ENCODE results near the gene MEGF11. TPM values are rescaled to one million over a fixed set of nuclear protein-coding genes. Genes with fewer than 3 reads are reported as not detected.

Gene MEGF11
- total RNA-seq, 6 experiments from 2014 or later, result not detected

- TF ChIP-seq POLR2A (IDR thresholded peaks at IDR 0.05) (no peak), CTCF (IDR thresholded peaks at IDR 0.05) (no peak)
- Histone ChIP-seq H3K4me3 (no peak overlapping the region), H3K36me3 (no peaks in the 10 kb centered on the region), H3K27ac (no peak overlapping the region), H3K27me3 (no peaks in the 10 kb centered on the region), H3K4me1 (no peaks in the 10 kb centered on the region), H3K9me3 (no peaks in the 10 kb centered on the region)
- 79% methylated on average over 4 of the region's 11 CpGs for WGBS (ENCODE audit: insufficient coverage, low coverage, low lambda C conversion rate, missing lambda C conversion rate)
- ATAC-seq (no peak), DNase-seq (no peak)
- intact Hi-C loops (cut with DNase I), result no loop called here
These were observed 111.3 kb downstream of the MEGF11 start for GRCh38 chr15:66142285-66142684.

DNA sequence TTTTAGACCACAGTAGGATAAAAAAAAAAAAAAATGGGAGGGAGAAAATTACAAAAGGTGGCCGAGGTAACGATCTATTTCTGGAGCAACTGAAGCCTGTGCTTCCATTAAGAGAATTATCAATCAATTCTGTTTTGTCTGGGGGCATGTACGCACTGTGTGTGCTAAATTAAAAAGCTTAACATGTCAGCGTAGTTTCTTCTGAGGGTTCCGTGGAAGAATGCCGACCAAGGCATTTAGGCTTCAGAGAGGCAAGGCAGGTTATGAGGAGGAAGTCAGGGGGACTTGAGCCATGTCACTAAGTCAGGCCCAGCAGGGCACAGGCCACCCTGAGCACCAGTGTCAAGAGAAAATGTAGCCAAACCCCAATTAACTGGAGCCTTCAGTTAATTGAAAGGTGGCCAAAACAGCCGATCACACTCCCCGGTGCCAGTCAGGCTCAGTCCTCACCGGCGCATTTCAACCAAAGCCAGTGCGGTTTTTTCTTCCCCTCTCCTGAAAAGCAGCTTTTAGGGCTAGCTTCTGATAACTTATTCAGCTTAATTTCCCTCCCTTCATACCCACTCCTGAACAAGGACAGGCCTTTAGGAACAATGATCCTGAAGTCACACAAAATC, 113.9 kb downstream of the MEGF11 start:
- H3K9me3 ChIP-seq, result no peaks in the 10 kb centered on the region
- H3K27ac ChIP-seq, result no peak overlapping the region
- TF ChIP-seq POLR2A (IDR thresholded peaks at IDR 0.05) (no peak), CTCF (IDR thresholded peaks at IDR 0.05) (no peak)
- ATAC-seq (no peak), DNase-seq (no peak)
- H3K4me1 ChIP-seq, result no peaks in the 10 kb centered on the region
- WGBS (ENCODE audit: insufficient coverage, low coverage, low lambda C conversion rate, missing lambda C conversion rate), result 85% methylated on average over 8 of the region's 11 CpGs
- H3K27me3 ChIP-seq, result no peaks in the 10 kb centered on the region
- intact Hi-C loops (cut with DNase I), result no loop called here
- H3K4me3 ChIP-seq, result no peak overlapping the region
- no peaks in the 10 kb centered on the region for H3K36me3 ChIP-seq

DNA sequence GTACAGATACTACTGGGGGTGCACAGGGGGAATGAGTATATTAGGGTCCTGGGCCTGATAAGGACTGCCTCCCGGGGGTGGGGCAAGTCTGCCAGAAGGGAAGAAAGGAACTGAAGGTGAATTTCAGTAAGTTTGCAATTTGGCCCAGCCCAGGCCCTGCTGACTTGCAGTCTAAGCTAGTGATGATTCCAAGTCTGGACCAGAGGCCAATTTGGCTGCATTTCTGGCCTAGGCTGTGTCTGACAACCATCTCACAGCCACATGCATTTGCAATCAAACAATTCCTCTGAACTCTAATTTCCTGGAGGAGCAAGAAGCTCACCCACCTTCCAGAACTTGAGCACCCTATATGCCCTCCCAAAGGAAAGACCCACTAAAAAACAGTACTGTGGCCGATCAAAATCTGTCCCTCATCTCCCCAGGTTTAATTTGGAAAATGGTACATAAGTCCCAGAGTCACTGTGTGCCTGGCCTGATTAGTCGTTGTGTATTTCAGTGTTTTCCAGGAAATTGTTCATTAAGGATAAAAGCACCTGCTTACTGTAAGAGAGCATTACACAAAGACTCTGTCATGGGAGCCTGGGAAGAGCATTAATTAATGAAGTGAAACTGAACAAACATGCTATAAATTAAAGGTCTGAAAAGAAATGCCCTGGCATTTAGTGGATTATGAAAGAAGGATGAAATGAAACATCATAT, 114.5 kb downstream of the MEGF11 start:
- intact Hi-C loops (cut with DNase I), result no loop called here
- Histone ChIP-seq H3K27ac (no peak overlapping the region), H3K4me1 (no peaks in the 10 kb centered on the region), H3K36me3 (no peaks in the 10 kb centered on the region), H3K9me3 (no peaks in the 10 kb centered on the region), H3K4me3 (no peak overlapping the region), H3K27me3 (no peaks in the 10 kb centered on the region)
- 63% methylated on average over 3 of the region's 3 CpGs for WGBS (ENCODE audit: insufficient coverage, low coverage, low lambda C conversion rate, missing lambda C conversion rate)
- ATAC-seq (no peak), DNase-seq (no peak)
- TF ChIP-seq CTCF (IDR thresholded peaks at IDR 0.05), result no peak
- TF ChIP-seq POLR2A (IDR thresholded peaks at IDR 0.05), result no peak

DNA sequence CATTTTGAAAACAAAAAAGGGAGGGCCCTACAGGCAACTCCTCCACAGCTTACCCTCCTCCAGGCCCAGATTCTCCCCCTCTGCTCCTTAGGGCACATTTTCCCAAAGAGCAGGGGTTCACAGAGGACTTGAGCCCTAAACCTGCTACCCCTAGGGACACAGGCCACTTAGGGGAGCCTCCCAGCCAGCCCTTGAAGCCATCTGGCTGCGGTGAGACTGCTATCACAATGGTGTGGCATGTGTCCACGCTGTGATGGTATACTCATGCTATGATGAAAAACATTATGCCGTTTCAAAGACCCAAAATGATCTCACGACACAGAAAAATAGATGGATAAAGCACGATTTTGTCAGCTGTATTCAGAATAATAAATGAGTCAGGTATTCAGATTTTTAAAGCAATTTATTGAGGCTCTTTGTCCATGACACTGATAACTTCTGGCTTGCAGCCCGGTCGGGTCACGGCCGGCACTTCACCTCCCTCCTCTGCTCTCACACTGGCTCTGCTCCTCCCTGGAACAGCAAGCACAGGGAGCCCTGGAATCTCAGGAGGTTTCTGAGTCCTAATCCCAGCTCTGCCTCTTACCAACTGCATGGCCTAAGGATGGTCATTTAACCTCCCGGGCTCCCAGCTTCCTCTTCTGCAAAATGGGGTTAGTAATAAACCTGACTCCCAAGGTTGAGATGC, 115.3 kb downstream of the MEGF11 start:
- whole genome bisulfite sequencing (ENCODE audit: insufficient coverage, low coverage, low lambda C conversion rate, missing lambda C conversion rate), result 43% methylated on average over 9 of the region's 10 CpGs
- no peak overlapping the region for H3K4me3 ChIP-seq
- DNase-seq, result no peak

More for the DNA sequence above, 115.3 kb downstream of the MEGF11 start:
- Histone ChIP-seq H3K27ac (no peak overlapping the region), H3K9me3 (no peaks in the 10 kb centered on the region), H3K36me3 (no peaks in the 10 kb centered on the region), H3K4me1 (no peaks in the 10 kb centered on the region), H3K27me3 (no peaks in the 10 kb centered on the region)
- intact Hi-C loops (cut with DNase I), result no loop called here
- TF ChIP-seq POLR2A (IDR thresholded peaks at IDR 0.05) (no peak), CTCF (IDR thresholded peaks at IDR 0.05) (no peak)
- ATAC-seq, result peak in 2 of 4 donors; percentile 23 to 38

Measured in right lobe of liver (tissue), 6 donors.